ENCODE data around the gene CHN1.
A peak's percentile ranks its signal among the peaks of the same experiment; 100 is the strongest.

CHN1 gene

DNA sequence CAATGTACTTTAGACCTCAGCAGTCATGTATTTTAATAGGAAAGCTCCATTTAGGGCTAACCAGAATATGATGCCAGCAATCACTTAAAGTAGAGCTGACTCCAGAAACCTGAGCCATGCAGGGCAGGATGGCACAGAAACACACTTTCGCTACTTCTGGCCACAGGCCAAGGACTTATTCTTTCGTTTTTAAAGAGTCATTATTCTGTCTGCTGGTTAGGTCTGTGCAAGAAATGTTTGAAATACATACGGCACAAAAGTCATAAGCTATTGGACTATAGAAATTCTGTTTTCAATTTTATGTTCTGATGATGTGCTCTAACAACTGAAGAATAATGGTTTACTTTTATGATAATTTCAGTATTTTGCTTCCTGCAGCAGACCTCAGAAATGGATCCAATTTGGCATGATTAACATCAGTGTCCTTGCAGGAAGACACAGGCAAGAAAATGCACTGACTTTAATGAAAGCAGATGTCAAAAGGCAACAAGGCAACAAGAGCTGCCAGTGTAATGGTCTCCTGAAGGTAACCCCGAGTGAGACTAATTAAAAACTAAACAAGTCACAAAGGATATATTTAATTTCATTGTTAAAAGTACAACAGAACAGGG is 126.5 kb downstream of the CHN1 start:
- TF ChIP-seq, protein P1, sequence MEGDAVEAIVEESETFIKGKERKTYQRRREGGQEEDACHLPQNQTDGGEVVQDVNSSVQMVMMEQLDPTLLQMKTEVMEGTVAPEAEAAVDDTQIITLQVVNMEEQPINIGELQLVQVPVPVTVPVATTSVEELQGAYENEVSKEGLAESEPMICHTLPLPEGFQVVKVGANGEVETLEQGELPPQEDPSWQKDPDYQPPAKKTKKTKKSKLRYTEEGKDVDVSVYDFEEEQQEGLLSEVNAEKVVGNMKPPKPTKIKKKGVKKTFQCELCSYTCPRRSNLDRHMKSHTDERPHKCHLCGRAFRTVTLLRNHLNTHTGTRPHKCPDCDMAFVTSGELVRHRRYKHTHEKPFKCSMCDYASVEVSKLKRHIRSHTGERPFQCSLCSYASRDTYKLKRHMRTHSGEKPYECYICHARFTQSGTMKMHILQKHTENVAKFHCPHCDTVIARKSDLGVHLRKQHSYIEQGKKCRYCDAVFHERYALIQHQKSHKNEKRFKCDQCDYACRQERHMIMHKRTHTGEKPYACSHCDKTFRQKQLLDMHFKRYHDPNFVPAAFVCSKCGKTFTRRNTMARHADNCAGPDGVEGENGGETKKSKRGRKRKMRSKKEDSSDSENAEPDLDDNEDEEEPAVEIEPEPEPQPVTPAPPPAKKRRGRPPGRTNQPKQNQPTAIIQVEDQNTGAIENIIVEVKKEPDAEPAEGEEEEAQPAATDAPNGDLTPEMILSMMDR (IDR thresholded peaks at IDR 0.05; ENCODE audit: control insufficient read depth, insufficient read depth, low read depth, low read length, missing control alignments): no peak
- peak overlapping the region; percentile 4 for H3K4me3 ChIP-seq (ENCODE audit: control insufficient read depth, low read depth, low read length)
- DNase-seq (ENCODE audit: low read depth): no peak

DNA sequence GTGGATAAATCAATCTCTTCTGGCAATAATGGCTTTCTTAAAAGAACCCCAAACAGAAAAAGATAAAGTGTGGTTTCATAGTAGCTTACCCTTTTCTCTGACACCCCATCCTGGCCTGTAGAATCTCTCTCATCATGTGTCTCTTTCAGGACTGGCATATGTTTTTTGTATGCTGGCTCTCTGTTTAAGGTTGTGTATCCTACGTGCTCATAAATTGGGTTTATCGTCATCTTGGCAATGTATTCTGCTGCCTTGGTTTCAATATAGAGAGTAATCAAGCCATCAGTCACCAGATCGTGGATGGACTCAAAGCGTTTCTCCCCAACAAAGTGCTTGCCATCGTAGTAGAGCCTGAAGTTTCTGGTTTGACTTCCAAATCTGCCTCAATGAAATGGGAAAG is 127.4 kb downstream of the CHN1 start:
- TF ChIP-seq, protein P1 (IDR thresholded peaks at IDR 0.05; ENCODE audit: control insufficient read depth, insufficient read depth, low read depth, low read length, missing control alignments): no peak
- no peak for DNase-seq (ENCODE audit: low read depth)
- no peak overlapping the region for H3K4me3 ChIP-seq (ENCODE audit: control insufficient read depth, low read depth, low read length)

GRCh38 chr2:174877301-174877700 is 127.9 kb downstream of the CHN1 start:
- H3K4me3 ChIP-seq (ENCODE audit: control insufficient read depth, low read depth, low read length): no peak overlapping the region
- TF ChIP-seq, protein P1 (IDR thresholded peaks at IDR 0.05; ENCODE audit: control insufficient read depth, insufficient read depth, low read depth, low read length, missing control alignments): no peak
- DNase-seq (ENCODE audit: low read depth): no peak

DNA sequence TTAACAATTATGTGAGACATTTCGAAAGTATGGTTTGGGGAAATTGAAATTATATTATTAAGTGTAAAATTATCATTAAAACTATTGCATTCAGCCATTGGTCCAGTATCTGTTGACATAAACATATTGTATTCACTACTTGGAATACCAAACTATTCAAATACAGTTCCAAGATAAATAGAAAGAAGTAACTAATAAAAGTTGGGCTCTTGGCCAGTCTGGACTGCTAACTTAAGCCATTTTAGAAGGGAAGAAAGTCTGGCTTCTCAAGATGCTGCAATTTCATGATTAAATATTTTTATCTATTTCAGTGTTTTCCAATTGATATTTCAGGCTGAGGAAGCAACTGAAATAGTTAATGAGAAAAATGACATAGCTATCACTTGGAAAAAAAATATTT is 131.1 kb downstream of the CHN1 start:
- no peak overlapping the region for H3K4me3 ChIP-seq (ENCODE audit: control insufficient read depth, low read depth, low read length)
- DNase-seq (ENCODE audit: low read depth): no peak
- TF ChIP-seq, protein P1 (IDR thresholded peaks at IDR 0.05; ENCODE audit: control insufficient read depth, insufficient read depth, low read depth, low read length, missing control alignments): no peak

DNA sequence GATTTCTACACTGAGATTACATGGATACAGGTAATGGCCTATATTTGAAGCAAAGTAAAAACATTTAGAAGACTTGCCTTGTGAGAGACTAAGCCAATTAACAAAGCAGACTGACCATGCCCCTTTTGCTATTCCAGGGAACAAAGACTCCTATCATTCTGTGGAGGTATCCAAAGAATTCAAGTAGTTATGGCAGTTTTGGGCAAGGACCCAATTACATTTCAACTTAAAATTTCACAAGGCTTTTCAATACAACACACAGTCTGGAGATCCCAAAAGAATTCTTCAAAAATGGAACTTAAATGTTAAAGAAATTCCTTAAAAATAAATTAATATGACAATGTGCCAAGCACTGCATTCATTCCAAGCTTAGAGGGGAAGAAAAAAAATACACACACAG is 131.7 kb downstream of the CHN1 start:
- TF ChIP-seq, protein P1 (IDR thresholded peaks at IDR 0.05; ENCODE audit: control insufficient read depth, insufficient read depth, low read depth, low read length, missing control alignments): no peak
- DNase-seq (ENCODE audit: low read depth): peak; percentile 14
- H3K4me3 ChIP-seq (ENCODE audit: control insufficient read depth, low read depth, low read length): no peak overlapping the region

GRCh38 chr2:174870787-174871186 is 134.4 kb downstream of the CHN1 start:
- TF ChIP-seq, protein P1 (IDR thresholded peaks at IDR 0.05; ENCODE audit: control insufficient read depth, insufficient read depth, low read depth, low read length, missing control alignments): no peak
- no peak overlapping the region for H3K4me3 ChIP-seq (ENCODE audit: control insufficient read depth, low read depth, low read length)
- DNase-seq (ENCODE audit: low read depth): no peak

GRCh38 chr2:174868878-174869277 is 136.3 kb downstream of the CHN1 start:
- no peak for DNase-seq (ENCODE audit: low read depth)
- H3K4me3 ChIP-seq (ENCODE audit: control insufficient read depth, low read depth, low read length): no peak overlapping the region
- TF ChIP-seq, protein P1 (IDR thresholded peaks at IDR 0.05; ENCODE audit: control insufficient read depth, insufficient read depth, low read depth, low read length, missing control alignments): no peak

Measured in AG09309 (cell line).